HCT116 (cell line): Measurements from ENCODE around the gene NFASC.

Experiments
- CBX3 ChIP-seq: IDR thresholded peaks from 2 replicates; pipeline ENCODE4 v1.6.1; 2012; ENCODE audit warnings: low read depth
- EZH2phosphoT487 ChIP-seq: fragments of 200-600 bp; IDR thresholded peaks from 2 replicates; pipeline ENCODE4 v1.6.1; 2018; ENCODE audit warnings: antibody characterized with exemption, borderline replicate concordance
- POLR2AphosphoS5 ChIP-seq: IDR thresholded peaks from 2 replicates; pipeline ENCODE4 v1.6.1; 2011; ENCODE audit warnings: mild to moderate bottlenecking, low read depth, low read length, moderate library complexity
- RAD21 ChIP-seq: IDR thresholded peaks from 2 replicates; pipeline ENCODE4 v1.6.1; 2012; ENCODE audit warnings: low read depth, mild to moderate bottlenecking
- REST ChIP-seq: IDR thresholded peaks from 2 replicates; pipeline ENCODE4 v1.6.1; 2012; ENCODE audit warnings: low read depth
- SIN3A ChIP-seq: IDR thresholded peaks from 2 replicates; pipeline ENCODE4 v1.6.1; 2012; ENCODE audit warnings: low read depth
- YY1 ChIP-seq: IDR thresholded peaks from 2 replicates; pipeline ENCODE4 v1.6.1; 2011; ENCODE audit warnings: low read length, low read depth, moderate library complexity, mild to moderate bottlenecking; ENCODE audit not compliant: insufficient replicate concordance; ENCODE audit errors: extremely low read depth
- TF ChIP-seq, protein P1 (sequence below), 3 experiments: fragments of 200-600 bp in 1 of 3; sonication (generic) in 1 of 3; IDR thresholded peaks in 2 of 3; conservative IDR thresholded peaks in 1 of 3; 2 replicates each; pipeline ENCODE4 v1.5.1; 2012 to 2017; ENCODE audit warnings: low read depth in 2 of 3, low read length in 2 of 3, antibody characterized with exemption in 1 of 3, borderline replicate concordance in 1 of 3, control low read depth in 1 of 3, mild to moderate bottlenecking in 1 of 3, mixed read lengths in 1 of 3, mixed run types in 1 of 3, moderate library complexity in 1 of 3; ENCODE audit not compliant: insufficient read depth in 1 of 3
- TF ChIP-seq, protein P2 (sequence below): IDR thresholded peaks from 2 replicates; pipeline ENCODE4 v1.6.1; 2012

DNA sequence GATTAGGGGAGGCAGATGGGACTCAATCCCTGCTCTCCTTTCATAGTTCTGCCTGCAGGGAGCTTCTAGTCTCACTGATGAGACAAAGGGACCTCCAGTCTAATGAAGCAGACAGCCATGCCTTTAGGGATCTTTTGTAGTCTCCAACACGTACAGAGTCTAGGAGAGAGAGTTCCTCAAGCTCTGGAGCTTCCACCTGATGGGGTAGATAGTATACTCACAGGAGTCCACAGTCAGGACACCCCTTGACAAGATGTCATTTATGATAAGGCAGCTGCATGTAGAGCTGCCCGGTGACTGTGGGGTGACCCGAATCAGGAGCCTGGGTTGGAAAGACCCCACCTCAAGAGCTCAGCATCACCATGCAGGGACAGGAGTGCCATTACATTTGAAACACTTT, 117.0 kb downstream of the NFASC start:
- TF ChIP-seq, protein P1, sequence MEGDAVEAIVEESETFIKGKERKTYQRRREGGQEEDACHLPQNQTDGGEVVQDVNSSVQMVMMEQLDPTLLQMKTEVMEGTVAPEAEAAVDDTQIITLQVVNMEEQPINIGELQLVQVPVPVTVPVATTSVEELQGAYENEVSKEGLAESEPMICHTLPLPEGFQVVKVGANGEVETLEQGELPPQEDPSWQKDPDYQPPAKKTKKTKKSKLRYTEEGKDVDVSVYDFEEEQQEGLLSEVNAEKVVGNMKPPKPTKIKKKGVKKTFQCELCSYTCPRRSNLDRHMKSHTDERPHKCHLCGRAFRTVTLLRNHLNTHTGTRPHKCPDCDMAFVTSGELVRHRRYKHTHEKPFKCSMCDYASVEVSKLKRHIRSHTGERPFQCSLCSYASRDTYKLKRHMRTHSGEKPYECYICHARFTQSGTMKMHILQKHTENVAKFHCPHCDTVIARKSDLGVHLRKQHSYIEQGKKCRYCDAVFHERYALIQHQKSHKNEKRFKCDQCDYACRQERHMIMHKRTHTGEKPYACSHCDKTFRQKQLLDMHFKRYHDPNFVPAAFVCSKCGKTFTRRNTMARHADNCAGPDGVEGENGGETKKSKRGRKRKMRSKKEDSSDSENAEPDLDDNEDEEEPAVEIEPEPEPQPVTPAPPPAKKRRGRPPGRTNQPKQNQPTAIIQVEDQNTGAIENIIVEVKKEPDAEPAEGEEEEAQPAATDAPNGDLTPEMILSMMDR (IDR thresholded peaks at IDR 0.05 in 2 of 3, conservative IDR thresholded peaks at IDR 0.05 in 1 of 3; ENCODE audit: borderline replicate concordance in 1 of 3, insufficient read depth in 1 of 3, low read depth in 2 of 3, low read length in 2 of 3), result no peak
- TF ChIP-seq POLR2AphosphoS5, result no peak
- TF ChIP-seq SIN3A, result no peak
- TF ChIP-seq CBX3, result no peak
- no peak for TF ChIP-seq REST
- TF ChIP-seq, protein P2, sequence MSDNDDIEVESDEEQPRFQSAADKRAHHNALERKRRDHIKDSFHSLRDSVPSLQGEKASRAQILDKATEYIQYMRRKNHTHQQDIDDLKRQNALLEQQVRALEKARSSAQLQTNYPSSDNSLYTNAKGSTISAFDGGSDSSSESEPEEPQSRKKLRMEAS, result no peak
- no peak for TF ChIP-seq EZH2phosphoT487
- TF ChIP-seq RAD21, result no peak
- TF ChIP-seq YY1, result no peak
